ENCODE measurements around the gene MINDY4.

GRCh38 chr7:30912986-30913811 is 142.0 kb downstream of the MINDY4 start:
- TF ChIP-seq CTCF (IDR thresholded peaks at IDR 0.05), result no peak
- TF ChIP-seq POLR2AphosphoS5 (IDR thresholded peaks at IDR 0.05), result no peak
